Lower leg skin (tissue), 3 donors: ENCODE measurements around the gene GSG1L.

ENCODE experiments used
- CTCF ChIP-seq, 3 donors: fragments of 450-650 bp; IDR thresholded peaks; one replicate each; pipeline ENCODE4 v1.5.1; 2016; ENCODE audit warnings: antibody characterized with exemption in 3 of 3, mild to moderate bottlenecking in 3 of 3, moderate library complexity in 2 of 3
- POLR2A ChIP-seq, 2 donors: fragments of 450-650 bp; IDR thresholded peaks; one replicate each; pipeline ENCODE4 v1.6.1; 2016 to 2017; ENCODE audit warnings: antibody characterized with exemption in 2 of 2, mild to moderate bottlenecking in 1 of 2, moderate library complexity in 1 of 2

- no peak for TF ChIP-seq POLR2A (IDR thresholded peaks at IDR 0.05)
- TF ChIP-seq CTCF (IDR thresholded peaks at IDR 0.05): no peak
These were observed 86.5 kb downstream of the GSG1L start for GRCh38 chr16:27976990-27977389.
